Activated CD8-positive, alpha-beta memory T cell treated with anti-CD3 and anti-CD28 coated beads, Interleukin-2, amount 50 U/mL, for 1 hour (primary cell): ENCODE data around the gene SLC15A3.
A peak's percentile ranks its signal among the peaks of the same experiment; 100 is the strongest.
"Not testable (repeated sequence)": the region's sequence is repeated elsewhere in the genome, so short reads cannot be mapped to it uniquely, and the experiment has no call there.

Experiments
- DNase-seq: peaks from one replicate; pipeline ENCODE4 v3.0.0-alpha.2; 2020; ENCODE audit errors: extremely low read depth

The SLC15A3 gene

GRCh38 chr11:60913793-60914632, 38.0 kb downstream of the SLC15A3 start, which contains the start of gene TMEM109:
TSS of gene TMEM109 (plus strand) at chr11:60914158. CDS start at chr11:60919694, 5,536 bp downstream.
- DNase-seq = peak; percentile 70

DNA sequence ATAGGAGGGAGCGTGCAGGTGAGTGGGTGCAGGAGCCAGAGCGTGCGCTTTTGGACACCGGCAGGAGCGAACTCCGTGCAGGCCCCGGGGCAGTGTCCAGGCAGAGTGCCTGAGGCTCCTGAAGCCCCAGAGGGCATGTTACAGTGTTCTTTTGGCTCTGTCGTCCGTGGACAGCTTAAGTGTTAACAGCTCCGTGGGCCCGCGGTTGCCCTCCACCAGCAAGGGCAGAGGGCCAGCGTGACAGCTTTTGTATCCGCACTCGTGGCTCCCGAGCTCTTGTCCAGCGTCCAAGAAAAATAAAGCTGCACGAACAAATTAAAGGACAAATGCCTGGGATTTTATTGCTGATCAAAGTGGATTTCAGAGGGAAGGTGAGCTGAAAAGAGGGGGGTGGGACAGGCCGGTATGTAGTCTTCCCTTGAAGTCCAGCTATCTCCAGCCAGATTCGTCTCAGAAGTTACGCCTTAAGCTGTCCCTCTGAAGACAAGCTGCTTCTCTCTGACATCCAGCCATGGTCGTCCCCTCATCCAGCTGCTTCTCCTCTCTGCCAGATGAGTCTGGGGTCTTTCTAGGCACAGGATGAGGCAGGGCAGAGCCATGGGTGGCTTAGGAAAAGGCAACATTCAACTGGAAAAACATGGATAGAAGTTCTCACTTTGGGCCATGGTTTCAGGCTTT, 39.0 kb downstream of the SLC15A3 start:
- no peak for DNase-seq

- DNase-seq = no peak
Observed at GRCh38 chr11:60912223-60912850, 39.6 kb downstream of the SLC15A3 start.

DNA sequence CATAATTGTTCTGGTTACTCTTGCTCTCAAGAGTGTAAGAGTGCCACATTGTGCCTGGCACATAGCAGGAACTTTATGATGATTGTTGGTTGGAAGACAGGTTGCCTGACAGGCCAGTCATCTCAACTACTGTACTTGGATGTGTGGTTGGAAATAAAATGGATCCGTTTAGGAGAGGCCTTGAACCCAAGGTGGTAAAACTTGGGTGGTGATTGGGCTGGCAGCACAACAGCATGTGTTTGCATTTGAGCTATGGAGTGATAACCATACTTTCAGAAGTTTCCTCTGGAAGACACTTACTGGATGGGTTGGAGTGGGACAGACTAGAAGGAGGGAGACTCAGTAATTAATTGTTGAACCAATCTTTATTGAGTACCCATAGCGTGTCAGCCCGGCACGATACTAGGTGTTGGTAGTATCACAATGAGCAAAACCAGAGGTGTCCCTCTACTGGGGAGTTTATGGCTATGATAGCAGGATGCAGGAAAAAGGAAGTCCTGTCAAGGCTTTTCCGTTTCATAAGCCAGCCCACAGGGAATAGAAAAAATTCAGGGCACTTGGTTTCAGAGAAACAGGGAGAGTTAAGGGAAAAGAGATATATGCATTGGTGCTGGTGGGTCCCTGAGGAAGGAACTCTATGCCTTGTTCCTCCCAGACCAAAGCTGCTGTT, 41.1 kb downstream of the SLC15A3 start:
- DNase-seq = no peak

DNA sequence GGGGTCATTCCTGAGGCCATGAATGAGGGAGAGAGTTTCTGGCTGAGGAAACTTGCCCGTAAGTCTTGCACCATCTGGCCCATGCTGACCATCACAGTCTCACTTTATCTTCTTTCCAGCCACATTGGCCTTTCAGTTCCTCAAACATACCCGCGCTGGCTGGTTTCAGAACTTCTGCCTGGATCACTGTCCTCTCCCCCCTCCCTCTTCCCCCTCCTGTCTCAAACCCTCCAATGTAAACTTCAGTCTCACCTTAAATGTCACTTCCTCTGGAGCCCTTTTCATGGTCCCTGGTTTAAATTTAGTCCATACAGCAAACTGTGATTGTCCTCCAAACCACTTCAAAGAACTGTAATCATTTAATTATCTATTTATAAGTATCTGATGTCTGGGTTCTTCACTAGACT, 41.7 kb downstream of the SLC15A3 start:
- DNase-seq = no peak

- not testable (repeated sequence) for DNase-seq
Observed at GRCh38 chr11:60909680-60910280, 42.2 kb downstream of the SLC15A3 start.

GRCh38 chr11:60908803-60909202, 43.2 kb downstream of the SLC15A3 start:
- DNase-seq = no peak

GRCh38 chr11:60906132-60906972, 45.6 kb downstream of the SLC15A3 start, which contains the start of gene PRPF19:
TSS of gene PRPF19 (minus strand) at chr11:60906585. CDS start at chr11:60906382, 203 bp downstream.
- peak; percentile 90 for DNase-seq

DNA sequence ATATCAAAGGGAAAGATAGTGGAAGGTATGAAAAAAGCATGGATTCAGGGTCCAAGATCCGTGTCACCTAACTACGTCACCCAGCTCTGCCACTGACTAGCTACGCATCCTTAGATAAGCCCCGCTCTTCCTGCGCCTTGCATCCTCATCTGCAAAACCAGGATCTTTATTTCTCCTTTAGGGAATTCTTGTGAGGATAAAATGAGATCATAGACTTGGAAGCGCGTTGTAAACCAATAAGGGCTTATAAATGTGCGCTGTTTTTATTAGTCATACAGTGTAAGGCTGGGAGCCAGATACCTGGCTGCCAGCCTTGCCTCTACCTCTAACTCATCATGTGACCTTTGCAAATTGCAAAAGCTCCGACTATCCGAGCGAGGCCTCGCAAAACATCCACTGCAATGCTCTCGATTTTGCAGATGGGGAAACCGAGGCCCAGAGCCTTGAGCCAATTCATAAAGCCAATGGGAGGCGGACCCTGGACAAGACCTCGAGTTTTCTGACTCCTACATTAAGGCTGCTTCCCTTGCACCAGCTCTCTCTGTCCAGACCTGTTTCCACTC, 46.3 kb downstream of the SLC15A3 start:
- DNase-seq = no peak

- DNase-seq = no peak
Observed at GRCh38 chr11:60905047-60905446, 46.9 kb downstream of the SLC15A3 start.

- DNase-seq = no peak
Observed at GRCh38 chr11:60902625-60903024, 49.4 kb downstream of the SLC15A3 start.

- no peak for DNase-seq
Observed at GRCh38 chr11:60900673-60901404, 51.1 kb downstream of the SLC15A3 start.

GRCh38 chr11:60899977-60900376, 52.0 kb downstream of the SLC15A3 start:
- DNase-seq = no peak

GRCh38 chr11:60899046-60899936, 52.7 kb downstream of the SLC15A3 start:
- no peak for DNase-seq

DNA sequence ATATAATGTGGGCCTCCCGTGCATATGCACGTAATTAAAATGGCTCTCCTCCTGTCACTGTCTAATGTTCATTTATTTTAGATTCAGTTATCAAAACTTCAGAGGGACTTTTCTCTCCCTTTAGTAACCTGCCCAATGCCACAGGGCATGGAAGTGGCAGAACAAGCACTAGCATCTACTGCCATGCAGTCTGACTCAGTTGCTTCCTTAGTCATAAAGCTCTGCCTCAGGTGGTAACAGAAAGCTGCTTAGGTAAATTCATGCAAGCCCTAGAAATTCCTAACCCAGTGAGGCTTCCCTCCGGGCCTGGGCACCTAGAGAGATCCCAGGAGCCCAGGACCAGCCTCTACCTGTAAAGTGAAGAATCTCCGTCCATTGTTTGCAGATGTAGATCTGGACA, 54.5 kb downstream of the SLC15A3 start:
- DNase-seq = no peak

DNA sequence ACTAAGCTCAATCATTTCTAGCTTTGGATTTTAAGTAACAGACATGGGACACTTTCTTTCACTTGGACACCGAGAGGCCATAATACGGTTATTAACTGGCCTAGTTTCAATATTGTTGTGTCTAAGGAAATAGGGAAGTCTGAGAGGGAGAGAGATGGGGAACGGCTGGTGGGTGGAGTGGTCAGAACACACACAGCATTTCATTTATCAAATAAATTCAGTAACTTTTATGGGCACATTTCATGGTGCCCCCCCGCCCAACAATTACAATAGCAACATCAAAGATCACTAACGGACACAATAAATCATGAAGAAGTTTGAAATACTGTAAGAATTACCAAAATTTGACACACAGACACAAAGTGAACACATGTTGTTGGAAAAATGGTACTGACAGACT, 56.3 kb downstream of the SLC15A3 start:
- no peak for DNase-seq

- no peak for DNase-seq
Observed at GRCh38 chr11:60891103-60891741, 60.8 kb downstream of the SLC15A3 start.

DNA sequence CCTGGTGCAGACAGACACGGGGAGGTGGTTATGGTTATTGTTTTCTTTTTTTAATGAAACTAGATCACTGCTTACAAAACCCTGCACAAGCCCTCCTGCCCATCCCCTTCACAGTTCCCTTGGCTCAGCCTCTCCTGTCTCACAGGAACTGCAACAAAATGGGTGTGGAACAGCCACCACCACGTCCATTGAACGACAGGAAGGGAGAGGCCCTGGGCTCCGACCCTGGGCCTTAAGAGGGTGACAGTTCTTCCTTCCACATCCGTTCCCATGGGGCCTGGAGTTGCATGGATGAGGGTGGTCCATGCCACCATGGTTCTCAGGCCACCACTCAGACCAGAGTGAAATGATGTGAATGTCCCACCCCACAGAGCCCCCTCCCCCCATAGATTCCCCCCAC, 61.3 kb downstream of the SLC15A3 start:
- no peak for DNase-seq
